ENCODE results near the gene HIBCH.
"Not testable (repeated sequence)": the region's sequence is repeated elsewhere in the genome, so short reads cannot be mapped to it uniquely, and the experiment has no call there.

Gene HIBCH

DNA sequence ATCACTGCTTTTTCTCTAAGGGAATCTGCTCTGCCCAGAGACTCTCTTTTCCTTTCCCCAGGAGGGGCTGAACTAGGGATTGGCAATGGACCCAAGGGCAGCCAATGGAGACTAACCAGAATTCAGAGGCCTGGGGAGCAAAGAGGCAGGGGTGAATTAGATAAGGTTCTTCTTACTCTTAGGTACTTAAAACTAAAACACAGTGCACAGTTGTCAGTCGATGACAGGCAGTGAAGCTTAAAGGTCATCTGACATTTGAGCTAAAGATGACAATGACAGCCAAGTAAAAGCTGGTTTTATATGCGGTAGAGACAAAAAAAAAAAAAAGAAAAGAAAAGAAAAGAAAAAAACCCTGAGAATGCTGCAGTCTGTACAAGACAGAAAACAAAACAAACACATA, 57.8 kb downstream of the HIBCH start:
- FAIRE-seq, result no peak
- TF ChIP-seq, protein P1, sequence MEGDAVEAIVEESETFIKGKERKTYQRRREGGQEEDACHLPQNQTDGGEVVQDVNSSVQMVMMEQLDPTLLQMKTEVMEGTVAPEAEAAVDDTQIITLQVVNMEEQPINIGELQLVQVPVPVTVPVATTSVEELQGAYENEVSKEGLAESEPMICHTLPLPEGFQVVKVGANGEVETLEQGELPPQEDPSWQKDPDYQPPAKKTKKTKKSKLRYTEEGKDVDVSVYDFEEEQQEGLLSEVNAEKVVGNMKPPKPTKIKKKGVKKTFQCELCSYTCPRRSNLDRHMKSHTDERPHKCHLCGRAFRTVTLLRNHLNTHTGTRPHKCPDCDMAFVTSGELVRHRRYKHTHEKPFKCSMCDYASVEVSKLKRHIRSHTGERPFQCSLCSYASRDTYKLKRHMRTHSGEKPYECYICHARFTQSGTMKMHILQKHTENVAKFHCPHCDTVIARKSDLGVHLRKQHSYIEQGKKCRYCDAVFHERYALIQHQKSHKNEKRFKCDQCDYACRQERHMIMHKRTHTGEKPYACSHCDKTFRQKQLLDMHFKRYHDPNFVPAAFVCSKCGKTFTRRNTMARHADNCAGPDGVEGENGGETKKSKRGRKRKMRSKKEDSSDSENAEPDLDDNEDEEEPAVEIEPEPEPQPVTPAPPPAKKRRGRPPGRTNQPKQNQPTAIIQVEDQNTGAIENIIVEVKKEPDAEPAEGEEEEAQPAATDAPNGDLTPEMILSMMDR (IDR thresholded peaks at IDR 0.05; ENCODE audit: insufficient read depth, missing control alignments), result no peak
- no peak for DNase-seq (ENCODE audit: insufficient read length, low spot score)

DNA sequence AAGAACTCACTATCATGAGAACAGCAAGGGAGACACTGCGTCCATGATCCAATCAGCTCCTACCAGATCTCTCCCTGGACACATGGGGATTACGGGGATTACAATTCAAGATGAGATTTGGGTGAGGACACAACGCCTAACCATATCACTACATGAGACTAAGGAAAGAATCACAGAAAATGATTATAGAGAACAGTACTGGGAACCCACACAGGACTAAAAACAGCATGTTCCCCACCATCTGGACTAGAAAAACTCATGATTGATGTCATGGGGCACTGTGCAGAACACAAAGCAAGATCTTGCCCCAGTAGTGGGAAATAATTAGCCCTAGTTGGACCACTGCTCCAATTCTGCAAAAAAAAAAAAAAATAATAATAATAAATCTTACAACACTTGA, 63.5 kb downstream of the HIBCH start:
- TF ChIP-seq, protein P1 (IDR thresholded peaks at IDR 0.05; ENCODE audit: insufficient read depth, missing control alignments), result no peak
- DNase-seq (ENCODE audit: insufficient read length, low spot score) (no peak), FAIRE-seq (no peak)

DNA sequence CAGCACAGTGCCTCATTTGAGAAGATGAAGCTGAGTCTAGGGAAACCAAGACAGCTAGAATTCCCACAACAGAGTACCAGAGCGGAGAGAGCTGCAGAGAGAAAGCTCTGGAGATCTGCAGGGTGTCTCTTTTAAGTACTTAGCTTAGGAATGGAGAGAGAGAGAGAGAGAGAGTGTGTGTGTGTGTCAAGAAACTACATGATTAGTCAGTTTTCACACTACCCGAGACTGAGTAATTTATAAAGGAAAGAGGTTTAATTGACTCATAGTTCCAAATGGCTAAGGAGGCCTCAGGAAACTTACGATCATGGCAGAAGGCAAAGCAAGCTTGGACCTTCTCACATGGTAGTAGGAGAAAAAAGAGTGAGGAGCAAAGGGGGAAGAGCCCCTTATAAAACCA, 64.0 kb downstream of the HIBCH start:
- no peak for FAIRE-seq
- no peak for DNase-seq (ENCODE audit: insufficient read length, low spot score)
- TF ChIP-seq, protein P1 (IDR thresholded peaks at IDR 0.05; ENCODE audit: insufficient read depth, missing control alignments), result no peak

DNA sequence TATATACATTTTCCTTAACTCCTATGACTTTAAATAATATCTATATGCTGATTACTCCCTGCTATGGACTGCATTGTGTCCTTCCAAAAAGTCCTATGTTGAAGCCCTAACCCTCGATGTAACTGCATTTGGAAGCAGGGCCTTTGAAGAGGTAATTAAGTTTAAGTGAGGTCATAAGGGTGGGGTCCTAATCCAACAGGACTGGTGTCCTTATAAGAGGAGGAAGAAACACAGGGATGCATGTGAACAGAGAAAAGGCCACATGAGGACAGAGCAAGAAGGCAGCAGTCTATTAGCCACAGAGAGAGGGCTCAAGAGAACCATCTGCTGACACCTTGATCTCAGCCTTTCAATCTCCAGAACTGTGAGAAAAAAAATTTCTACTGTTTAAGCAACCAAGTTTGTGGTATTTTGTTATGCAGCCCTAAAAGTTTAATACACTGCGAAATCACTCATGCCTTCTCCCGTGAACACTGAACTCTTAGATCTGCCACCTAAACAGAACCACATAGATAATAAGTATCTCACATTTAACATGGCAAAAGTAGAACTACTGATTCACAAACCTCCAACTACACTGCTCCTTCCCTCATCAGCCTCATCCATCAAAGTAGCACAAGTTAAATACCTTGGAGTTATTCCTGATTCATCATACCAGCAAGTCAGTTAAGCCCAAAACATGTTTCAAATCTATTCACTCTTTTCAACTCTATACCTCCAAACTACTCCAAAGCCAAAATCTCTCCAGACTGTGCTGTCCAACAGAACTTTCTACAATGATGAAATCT, 65.4 kb downstream of the HIBCH start:
- TF ChIP-seq, protein P1 (IDR thresholded peaks at IDR 0.05; ENCODE audit: insufficient read depth, missing control alignments), result no peak
- DNase-seq (ENCODE audit: insufficient read length, low spot score), result no peak
- FAIRE-seq, result no peak

DNA sequence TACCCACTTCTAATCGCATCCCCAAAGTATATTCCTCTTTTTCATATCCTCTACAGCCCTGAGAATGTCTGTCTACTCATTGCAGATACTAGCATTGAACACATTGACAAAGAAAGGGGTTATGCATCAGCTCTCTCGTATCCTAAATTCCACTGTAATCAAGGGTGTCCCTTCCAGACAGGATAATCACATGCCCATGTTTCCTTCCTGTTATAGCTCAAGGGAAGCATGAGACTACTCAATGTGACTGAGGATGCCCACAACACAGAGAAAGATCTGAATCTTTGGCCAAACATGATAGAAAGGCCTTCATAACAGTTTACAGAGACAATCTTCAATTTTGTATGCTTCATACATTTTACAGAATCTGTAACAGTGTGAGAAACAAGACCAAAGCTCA, 69.2 kb downstream of the HIBCH start:
- DNase-seq (ENCODE audit: insufficient read length, low spot score) (no peak), FAIRE-seq (no peak)
- TF ChIP-seq, protein P1 (IDR thresholded peaks at IDR 0.05; ENCODE audit: insufficient read depth, missing control alignments), result no peak

DNA sequence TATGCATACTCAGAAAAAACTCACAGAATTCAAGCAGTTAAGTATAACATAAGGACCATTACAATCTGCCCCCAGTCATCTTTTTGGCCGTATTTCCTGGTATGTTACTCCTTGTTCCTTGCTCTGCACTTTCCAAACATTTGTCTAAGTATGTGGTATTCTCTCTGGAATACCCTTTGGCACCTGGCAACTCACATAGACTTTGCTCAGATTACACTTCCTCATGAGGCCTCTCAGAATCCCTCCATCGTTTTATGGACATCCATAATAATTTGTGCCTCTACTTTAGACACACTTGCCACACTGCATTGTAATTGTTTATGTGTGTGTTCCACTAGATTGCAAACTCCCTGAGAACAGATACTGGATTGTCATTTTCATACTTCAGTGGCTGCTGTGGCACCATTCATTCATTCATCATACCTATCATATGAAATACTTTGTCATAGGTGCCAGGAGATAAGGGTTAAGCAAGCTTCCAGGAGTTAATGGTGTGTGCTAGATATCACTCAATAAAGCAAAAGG, 84.0 kb downstream of the HIBCH start:
- DNase-seq (ENCODE audit: insufficient read length, low spot score), result no peak
- TF ChIP-seq, protein P1 (IDR thresholded peaks at IDR 0.05; ENCODE audit: insufficient read depth, missing control alignments), result no peak
- FAIRE-seq, result no peak

DNA sequence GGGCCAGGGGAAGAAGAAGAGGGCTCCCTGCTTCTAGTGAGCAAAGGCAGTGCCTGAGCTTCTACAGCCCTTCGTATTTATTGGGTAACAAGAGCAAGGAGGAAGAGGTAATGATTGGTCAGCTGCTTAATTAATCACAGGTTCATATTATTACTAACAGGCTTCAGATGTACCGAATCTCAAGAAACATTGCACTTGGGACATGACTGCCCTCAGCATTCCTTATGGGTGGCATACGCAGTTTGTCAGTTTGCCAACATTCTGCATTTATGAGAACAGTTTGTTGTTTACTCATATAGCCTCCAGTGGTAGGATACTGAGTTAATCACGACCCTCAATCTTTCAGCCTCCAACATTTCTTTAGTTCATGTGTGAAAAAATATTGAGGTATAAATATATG, 84.5 kb downstream of the HIBCH start:
- TF ChIP-seq, protein P1 (IDR thresholded peaks at IDR 0.05; ENCODE audit: insufficient read depth, missing control alignments), result no peak
- FAIRE-seq (no peak), DNase-seq (ENCODE audit: insufficient read length, low spot score) (no peak)

DNA sequence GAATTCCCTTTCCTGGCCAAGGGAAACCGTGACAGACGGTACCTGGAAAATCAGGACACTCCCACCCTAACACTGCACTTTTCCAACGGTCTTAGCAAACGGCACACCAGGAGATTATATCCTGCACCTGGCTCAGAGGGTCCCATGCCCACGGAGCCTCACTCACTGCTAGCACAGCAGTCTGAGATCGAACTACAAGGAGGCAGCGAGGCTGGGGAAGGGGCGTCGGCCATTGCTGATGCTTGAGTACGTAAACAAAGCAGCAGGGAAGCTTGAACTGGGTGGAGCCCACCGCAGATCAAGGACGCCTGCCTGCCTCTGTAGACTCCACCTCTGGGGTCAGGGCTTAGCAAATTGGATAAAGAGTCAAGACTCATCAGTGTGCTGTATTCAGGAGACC, 95.6 kb downstream of the HIBCH start:
- not testable (repeated sequence) for FAIRE-seq

DNA sequence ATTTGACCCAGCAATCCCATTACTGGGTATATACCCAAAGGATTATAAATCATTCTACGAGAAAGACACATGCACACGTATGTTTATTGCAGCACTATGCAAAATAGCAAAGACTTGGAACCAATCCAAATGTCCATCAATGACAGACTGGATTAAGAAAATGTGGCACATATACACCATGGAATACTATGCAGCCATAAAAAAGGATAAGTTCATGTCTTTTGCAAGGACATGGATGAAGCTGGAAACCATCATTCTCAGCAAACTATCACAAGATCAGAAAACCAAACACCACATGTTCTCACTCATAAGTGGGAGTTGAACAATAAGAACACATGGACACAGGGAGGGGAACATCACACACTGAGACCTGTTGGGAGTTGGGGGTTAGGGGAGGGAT, 96.9 kb downstream of the HIBCH start:
- not testable (repeated sequence) for FAIRE-seq; DNase-seq (ENCODE audit: insufficient read length, low spot score)

More for the DNA sequence above, 95.6 kb downstream of the HIBCH start:
- DNase-seq (ENCODE audit: insufficient read length, low spot score), result not testable (repeated sequence)

Measured in D721Med (cell line).